GM12878 (cell line): ENCODE data around the gene NEB. TPM values are rescaled to one million over a fixed set of nuclear protein-coding genes. Genes with fewer than 3 reads are reported as not detected.
A peak's percentile ranks its signal among the peaks of the same experiment; 100 is the strongest.

ENCODE experiments used
- ASH2L ChIP-seq: fragments of 300-600, 200-600 bp; sonication (generic); IDR thresholded peaks from 2 replicates; pipeline ENCODE4 v1.6.1; 2017; ENCODE audit warnings: low read depth, mild to moderate bottlenecking, borderline replicate concordance
- BCLAF1 ChIP-seq: fragments of 450-650 bp; IDR thresholded peaks from 2 replicates; pipeline ENCODE4 v1.6.1; 2017; ENCODE audit warnings: antibody characterized with exemption, mild to moderate bottlenecking, moderate library complexity
- CBX3 ChIP-seq: fragments of 200-600 bp; sonication (generic); IDR thresholded peaks from 2 replicates; pipeline ENCODE4 v1.6.1; 2016; ENCODE audit warnings: low read depth, borderline replicate concordance
- CBX5 ChIP-seq: sonication (generic); IDR thresholded peaks from 2 replicates; pipeline ENCODE4 v1.6.1; 2016; ENCODE audit warnings: low read depth, moderate library complexity, mild to moderate bottlenecking, inconsistent platforms
- CHD1 ChIP-seq: IDR thresholded peaks from 2 replicates; pipeline ENCODE4 v1.6.1; 2012; ENCODE audit warnings: low read depth, low read length, improper control_type of control experiment
- CREB1 ChIP-seq: IDR thresholded peaks from 2 replicates; pipeline ENCODE4 v1.6.1; 2012; ENCODE audit warnings: low read depth, mild to moderate bottlenecking, inconsistent platforms
- CREM ChIP-seq: IDR thresholded peaks from 2 replicates; pipeline ENCODE4 v1.6.1; 2014; ENCODE audit warnings: antibody characterized with exemption, low read depth
- HDGF ChIP-seq: fragments of 450-650 bp; IDR thresholded peaks from 2 replicates; pipeline ENCODE4 v1.6.1; 2016; ENCODE audit warnings: antibody characterized with exemption
- MLLT1 ChIP-seq: fragments of 450-650 bp; IDR thresholded peaks from 2 replicates; pipeline ENCODE4 v1.6.1; 2016; ENCODE audit warnings: mild to moderate bottlenecking
- MTA2 ChIP-seq: fragments of 450-650 bp; IDR thresholded peaks from 2 replicates; pipeline ENCODE4 v1.6.1; 2016; ENCODE audit warnings: low read depth, mild to moderate bottlenecking, moderate library complexity
- RCOR1 ChIP-seq: conservative IDR thresholded peaks from 2 replicates; pipeline ENCODE4 v1.6.1; 2012; ENCODE audit warnings: low read depth, low read length, improper control_type of control experiment
- RELB ChIP-seq: fragments of 450-650 bp; IDR thresholded peaks from 2 replicates; pipeline ENCODE4 v1.6.1; 2017; ENCODE audit warnings: low read depth, mild to moderate bottlenecking, moderate library complexity
- RUNX3 ChIP-seq: IDR thresholded peaks from 2 replicates; pipeline ENCODE4 v1.6.1; 2012; ENCODE audit warnings: low read length, inconsistent platforms
- SMC3 ChIP-seq: IDR thresholded peaks from 2 replicates; pipeline ENCODE4 v1.6.1; 2011; ENCODE audit warnings: low read length, improper control_type of control experiment, borderline replicate concordance
- SP1 ChIP-seq: IDR thresholded peaks from one replicate; pipeline ENCODE4 v1.6.1; 2011; ENCODE audit warnings: low read depth, low read length
- SPI1 ChIP-seq: IDR thresholded peaks from 2 replicates; pipeline ENCODE4 v1.6.1; 2011; ENCODE audit warnings: low read depth, mild to moderate bottlenecking, low read length, moderate library complexity, borderline replicate concordance; ENCODE audit not compliant: insufficient read depth
- TAF1 ChIP-seq: IDR thresholded peaks from 2 replicates; pipeline ENCODE4 v1.6.1; 2011; ENCODE audit warnings: mild to moderate bottlenecking, low read depth, low read length, borderline replicate concordance
- TBL1XR1 ChIP-seq: IDR thresholded peaks from 2 replicates; pipeline ENCODE4 v1.6.1; 2012; ENCODE audit warnings: low read depth, low read length, improper control_type of control experiment
- TCF12 ChIP-seq: IDR thresholded peaks from 2 replicates; pipeline ENCODE4 v1.6.1; 2011; ENCODE audit warnings: low read depth, mild to moderate bottlenecking, low read length
- YBX1 ChIP-seq: fragments of 450-650 bp; IDR thresholded peaks from 2 replicates; pipeline ENCODE4 v1.6.1; 2016; ENCODE audit warnings: antibody characterized with exemption
- ZBTB11 ChIP-seq: fragments of 450-650 bp; formaldehyde crosslinking; IDR thresholded peaks from 2 replicates; pipeline ENCODE4 v1.5.0; 2022; ENCODE audit warnings: mild to moderate bottlenecking, missing genetic modification characterization
- ZNF217 ChIP-seq: fragments of 450-650 bp; IDR thresholded peaks from 2 replicates; pipeline ENCODE4 v1.6.1; 2017; ENCODE audit warnings: antibody characterized with exemption, mild to moderate bottlenecking
- ZNF274 ChIP-seq: IDR thresholded peaks from one replicate; pipeline ENCODE4 v1.8.0; 2011; ENCODE audit not compliant: insufficient read length, insufficient read depth
- polyA plus RNA-seq, 11 experiments: library from polyadenylated mRNA; depleted of rRNA in 4 of 11; unstranded in 6 of 11; stranded (reverse) in 5 of 11; fragments of >200 nt; fragmentation: Nextera tagmentation in 4 of 11; fragmentation: Illumina TruSeq in 1 of 11; extraction: Ambion mirVana in 4 of 11; extraction: Trizol in 1 of 11; gene quantifications; 1 replicate in 1 of 11; 2 replicates in 10 of 11; pipeline versions ENCODE4 v1.2.1 to v1.2.3, GENCODE V29; 2011 to 2016; ENCODE audit warnings: inconsistent platforms in 2 of 11, missing spikeins in 2 of 11, low read depth in 1 of 11
- total RNA-seq, 4 experiments: library from RNA; depleted of rRNA in 3 of 4; stranded (reverse); fragments of >200 nt in 3 of 4; fragmentation: Illumina TruSeq in 1 of 4; extraction: Trizol in 1 of 4; gene quantifications; 2 replicates each; pipeline versions ENCODE4 v1.2.1 to v1.2.3, GENCODE V29; 2013 to 2021

Gene NEB
- total and polyA plus RNA-seq, 10 of the 15 experiments (the other 5 are each of a cell fraction or from before 2014, with no cell fraction given): 0.04 to 0.77 (median 0.12) TPM

- peak; percentile 82 for TF ChIP-seq SP1
- TF ChIP-seq CBX3: no peak
- TF ChIP-seq CBX5: no peak
- TF ChIP-seq CREB1: peak; percentile 82
- no peak for TF ChIP-seq ZBTB11 (CRISPR knock-in tag)
- no peak for TF ChIP-seq ASH2L
- peak; percentile 79 for TF ChIP-seq RUNX3
- peak; percentile 94; the same call in 1 of the 2 replicates for TF ChIP-seq ZNF217
- no peak for TF ChIP-seq CHD1
- no peak for TF ChIP-seq SMC3
- TF ChIP-seq RCOR1: no peak
- no peak for TF ChIP-seq BCLAF1
- no peak for TF ChIP-seq TAF1
- TF ChIP-seq HDGF: no peak
- peak; percentile 97 for TF ChIP-seq SPI1
- peak; percentile 83 for TF ChIP-seq MTA2
- TF ChIP-seq MLLT1: 0 out of 2 replicates have a peak, but pooled peaks have one; percentile 42
- no peak for TF ChIP-seq ZNF274
- TF ChIP-seq CREM: peak; percentile 80
- TF ChIP-seq YBX1: no peak
- peak; percentile 92 for TF ChIP-seq TBL1XR1
- peak; percentile 96 for TF ChIP-seq TCF12
- peak; percentile 85 for TF ChIP-seq RELB
Measured at GRCh38 chr2:151771599-151772358, 37.5 kb upstream of the NEB start (continued).
